ENCODE data around the gene PRR20E.
"Not testable (repeated sequence)": the region's sequence is repeated elsewhere in the genome, so short reads cannot be mapped to it uniquely, and the experiment has no call there.

The PRR20E gene

GRCh38 chr13:57166897-57167296, at the start of gene PRR20E:
TSS of gene PRR20E (plus strand) at chr13:57167197. CDS start at chr13:57167584, 387 bp downstream.
- DNase-seq (ENCODE audit: low spot score) = not testable (repeated sequence)

GRCh38 chr13:57123681-57124080, 43.3 kb upstream of the PRR20E start:
- no peak for DNase-seq (ENCODE audit: low spot score)

DNA sequence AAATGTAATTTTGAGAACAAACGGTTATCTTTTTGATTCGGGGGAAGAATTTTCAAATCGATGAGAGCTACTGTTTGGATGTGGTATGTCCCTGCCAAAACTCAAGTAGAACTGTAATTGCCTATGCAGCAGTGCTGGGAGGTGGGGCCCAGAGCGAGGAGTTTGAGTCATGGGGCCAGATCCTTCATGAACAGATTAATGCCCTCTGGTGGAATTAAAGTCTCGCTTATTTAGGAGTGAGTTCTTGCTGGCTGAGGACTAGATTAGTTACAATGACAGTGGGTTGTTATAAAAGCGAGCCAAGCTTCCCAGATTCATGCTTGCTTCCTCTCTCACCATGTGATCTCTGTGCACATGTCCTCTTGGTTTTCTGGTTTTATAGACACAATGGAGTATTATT, 38.1 kb upstream of the PRR20E start:
- DNase-seq (ENCODE audit: low spot score) = no peak

GRCh38 chr13:57136093-57136492, 30.9 kb upstream of the PRR20E start:
- DNase-seq (ENCODE audit: low spot score) = no peak

DNA sequence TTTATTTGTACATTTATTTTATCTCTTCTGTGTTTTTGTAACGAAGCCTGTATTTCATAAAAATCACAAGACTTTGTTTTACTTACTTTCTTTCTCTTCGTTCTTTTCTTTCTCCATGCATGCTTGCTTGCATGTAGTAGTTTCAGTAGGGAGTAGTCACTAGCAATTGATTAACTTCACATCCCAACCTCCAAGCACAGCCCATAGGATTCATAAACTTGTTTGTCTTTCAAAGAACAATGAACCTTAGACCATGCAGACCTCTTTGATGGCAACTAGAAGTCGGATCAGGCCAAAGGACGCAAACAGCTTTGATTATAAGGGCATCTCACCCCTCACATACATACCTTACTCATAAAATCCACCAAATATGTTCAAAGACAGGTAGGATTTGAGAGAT, 29.4 kb upstream of the PRR20E start:
- no peak for DNase-seq (ENCODE audit: low spot score)

GRCh38 chr13:57138988-57139387, 28.0 kb upstream of the PRR20E start:
- no peak for DNase-seq (ENCODE audit: low spot score)

GRCh38 chr13:57139781-57140180, 27.2 kb upstream of the PRR20E start:
- not testable (repeated sequence) for DNase-seq (ENCODE audit: low spot score)

DNA sequence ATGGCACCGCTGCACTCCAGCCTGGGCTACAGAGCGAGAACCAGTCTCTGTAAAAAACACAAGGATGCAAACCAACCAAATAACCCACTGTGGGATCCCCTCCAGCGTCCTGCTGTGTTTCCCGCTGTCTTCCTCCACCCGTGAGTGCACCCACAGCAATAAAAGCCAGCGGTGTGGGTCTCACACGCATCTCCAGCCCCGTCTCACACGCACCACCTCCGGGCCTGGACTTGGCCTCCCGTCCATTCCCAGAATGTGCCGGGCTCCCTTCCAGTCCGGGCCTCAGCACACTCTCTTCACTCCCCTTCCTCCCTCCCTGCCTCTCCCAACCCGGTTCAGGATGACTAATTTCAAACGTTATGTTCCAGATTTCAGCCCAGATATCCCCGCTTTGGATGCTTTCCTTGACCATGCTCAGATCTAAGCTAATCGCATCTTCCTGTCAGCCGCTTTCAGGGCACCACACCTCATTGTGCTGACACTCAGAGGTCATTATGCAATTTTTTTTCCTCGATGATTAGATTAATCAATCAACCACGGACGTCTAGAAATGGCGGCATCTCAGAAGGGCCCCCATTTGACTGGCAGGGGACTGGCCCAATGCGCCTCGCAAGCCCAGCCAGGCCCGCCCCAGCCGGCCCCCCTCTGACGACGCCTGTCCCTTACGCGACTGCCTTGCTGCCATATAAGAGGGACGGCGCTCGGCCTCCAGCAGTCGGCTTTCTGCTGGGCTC, 26.6 kb upstream of the PRR20E start, which contains the start of gene PRR20A:
PRR20A (plus strand) TSS at position 684 of the 734 bp plus-strand sequence. CDS start 387 bp downstream, outside the sequence.
- DNase-seq (ENCODE audit: low spot score) = not testable (repeated sequence)

DNA sequence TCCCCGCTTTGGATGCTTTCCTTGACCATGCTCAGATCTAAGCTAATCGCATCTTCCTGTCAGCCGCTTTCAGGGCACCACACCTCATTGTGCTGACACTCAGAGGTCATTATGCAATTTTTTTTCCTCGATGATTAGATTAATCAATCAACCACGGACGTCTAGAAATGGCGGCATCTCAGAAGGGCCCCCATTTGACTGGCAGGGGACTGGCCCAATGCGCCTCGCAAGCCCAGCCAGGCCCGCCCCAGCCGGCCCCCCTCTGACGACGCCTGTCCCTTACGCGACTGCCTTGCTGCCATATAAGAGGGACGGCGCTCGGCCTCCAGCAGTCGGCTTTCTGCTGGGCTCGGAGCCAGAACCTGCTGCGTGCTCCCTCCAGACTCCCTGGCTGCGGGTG, 19.8 kb upstream of the PRR20E start, which contains the start of gene PRR20B:
PRR20B (plus strand) TSS at position 301 of the 400 bp plus-strand sequence. CDS start 387 bp downstream, outside the sequence.
- not testable (repeated sequence) for DNase-seq (ENCODE audit: low spot score)

GRCh38 chr13:57148106-57148505, 18.9 kb upstream of the PRR20E start:
- DNase-seq (ENCODE audit: low spot score) = not testable (repeated sequence)

DNA sequence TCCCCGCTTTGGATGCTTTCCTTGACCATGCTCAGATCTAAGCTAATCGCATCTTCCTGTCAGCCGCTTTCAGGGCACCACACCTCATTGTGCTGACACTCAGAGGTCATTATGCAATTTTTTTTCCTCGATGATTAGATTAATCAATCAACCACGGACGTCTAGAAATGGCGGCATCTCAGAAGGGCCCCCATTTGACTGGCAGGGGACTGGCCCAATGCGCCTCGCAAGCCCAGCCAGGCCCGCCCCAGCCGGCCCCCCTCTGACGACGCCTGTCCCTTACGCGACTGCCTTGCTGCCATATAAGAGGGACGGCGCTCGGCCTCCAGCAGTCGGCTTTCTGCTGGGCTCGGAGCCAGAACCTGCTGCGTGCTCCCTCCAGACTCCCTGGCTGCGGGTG, 13.2 kb upstream of the PRR20E start, which contains the start of gene PRR20C:
PRR20C (plus strand) TSS at position 301 of the 400 bp plus-strand sequence. CDS start 387 bp downstream, outside the sequence.
- not testable (repeated sequence) for DNase-seq (ENCODE audit: low spot score)

GRCh38 chr13:57160332-57160731, 6.7 kb upstream of the PRR20E start, which contains the start of gene PRR20D:
TSS of gene PRR20D (plus strand) at chr13:57160632. CDS start at chr13:57161019, 387 bp downstream.
- not testable (repeated sequence) for DNase-seq (ENCODE audit: low spot score)

- no peak for DNase-seq (ENCODE audit: low spot score)
Measured at GRCh38 chr13:57191667-57192066, 24.7 kb downstream of the PRR20E start.

- no peak for DNase-seq (ENCODE audit: low spot score)
Measured at GRCh38 chr13:57212989-57213388, 46.0 kb downstream of the PRR20E start.

Data from germinal center (tissue), 1 donor.